K562 (cell line): ENCODE results near the gene KRT72.

Experiments used
- ATF7 ChIP-seq: fragments of 450-650 bp; IDR thresholded peaks from 2 replicates; pipeline ENCODE4 v1.7.1; 2014; ENCODE audit warnings: mild to moderate bottlenecking, moderate library complexity
- BRCA1 ChIP-seq, 2 experiments: fragments of 450-650 bp in 1 of 2; sonication (generic) in 1 of 2; formaldehyde crosslinking in 1 of 2; IDR thresholded peaks; 2 replicates each; pipeline versions ENCODE4 v1.5.0 to v1.6.1; 2017 to 2020; ENCODE audit warnings: mild to moderate bottlenecking in 1 of 2, missing genetic modification reagents in 1 of 2
- KDM1A ChIP-seq, 2 experiments: fragments of 450-650 bp; IDR thresholded peaks; 2 replicates each; pipeline ENCODE4 v1.6.1; 2016; ENCODE audit warnings: mild to moderate bottlenecking in 2 of 2
- MED1 ChIP-seq: sonication (generic); formaldehyde crosslinking; IDR thresholded peaks from 2 replicates; pipeline ENCODE4 v1.8.1; 2023; ENCODE audit warnings: missing genetic modification reagents, borderline replicate concordance
- SMARCB1 ChIP-seq: IDR thresholded peaks from 2 replicates; pipeline ENCODE4 v1.6.1; 2011; ENCODE audit warnings: improper control_type of control experiment, low read depth; ENCODE audit not compliant: insufficient read length
- SRSF7 ChIP-seq: fragments of 200-400 bp; formaldehyde crosslinking; optimal IDR thresholded peaks from 2 replicates; pipeline ENCODE3; 2017; ENCODE audit warnings: mild to moderate bottlenecking, low read depth, low read length
- TAF1 ChIP-seq: IDR thresholded peaks from 2 replicates; pipeline ENCODE4 v1.6.1; 2011; ENCODE audit warnings: mild to moderate bottlenecking, low read length, moderate library complexity; ENCODE audit not compliant: insufficient read depth, control insufficient read depth, severe bottlenecking; ENCODE audit errors: extremely low read depth
- ZBTB17 ChIP-seq: fragments of 450-650 bp; formaldehyde crosslinking; IDR thresholded peaks from 2 replicates; pipeline ENCODE4 v1.4.0; 2020; ENCODE audit warnings: mild to moderate bottlenecking
- ZBTB33 ChIP-seq: sonication (generic); formaldehyde crosslinking; IDR thresholded peaks from 2 replicates; pipeline ENCODE4 v1.8.1; 2023; ENCODE audit warnings: mild to moderate bottlenecking, missing genetic modification reagents
- ZNF77 ChIP-seq: fragments of 250-450 bp; sonication (Bioruptor Pico); IDR thresholded peaks from 2 replicates; pipeline ENCODE4 v1.5.0; 2020
- TF ChIP-seq, protein P1 (sequence below), 3 experiments: IDR thresholded peaks in 2 of 3; conservative IDR thresholded peaks in 1 of 3; 2 replicates each; pipeline ENCODE4 v1.5.1; 2011 to 2012; ENCODE audit warnings: low read length in 3 of 3, mild to moderate bottlenecking in 3 of 3, control low read depth in 2 of 3, improper control_type of control experiment in 1 of 3, inconsistent platforms in 1 of 3, low read depth in 1 of 3, mixed read lengths in 1 of 3, moderate library complexity in 1 of 3; ENCODE audit not compliant: insufficient read depth in 2 of 3
- TF ChIP-seq, protein P2 (sequence below), 3 experiments: fragments of 200-800 bp in 1 of 3; fragments of 250-450 bp in 1 of 3; fragments of 450-650 bp in 1 of 3; sonication (Bioruptor Pico) in 1 of 3; sonication (Bioruptor generic) in 1 of 3; formaldehyde crosslinking in 1 of 3; IDR thresholded peaks; 2 replicates each; pipeline versions ENCODE4 v1.6.1 to v1.8.0; 2016 to 2022; ENCODE audit warnings: mild to moderate bottlenecking in 2 of 3, missing genetic modification characterization in 2 of 3, missing compliant biosample characterization in 1 of 3, moderate library complexity in 1 of 3

- no peak for TF ChIP-seq ZBTB33 (CRISPR knock-in tag)
- TF ChIP-seq KDM1A (IDR thresholded peaks at IDR 0.05), result no peak
- TF ChIP-seq, protein P1, sequence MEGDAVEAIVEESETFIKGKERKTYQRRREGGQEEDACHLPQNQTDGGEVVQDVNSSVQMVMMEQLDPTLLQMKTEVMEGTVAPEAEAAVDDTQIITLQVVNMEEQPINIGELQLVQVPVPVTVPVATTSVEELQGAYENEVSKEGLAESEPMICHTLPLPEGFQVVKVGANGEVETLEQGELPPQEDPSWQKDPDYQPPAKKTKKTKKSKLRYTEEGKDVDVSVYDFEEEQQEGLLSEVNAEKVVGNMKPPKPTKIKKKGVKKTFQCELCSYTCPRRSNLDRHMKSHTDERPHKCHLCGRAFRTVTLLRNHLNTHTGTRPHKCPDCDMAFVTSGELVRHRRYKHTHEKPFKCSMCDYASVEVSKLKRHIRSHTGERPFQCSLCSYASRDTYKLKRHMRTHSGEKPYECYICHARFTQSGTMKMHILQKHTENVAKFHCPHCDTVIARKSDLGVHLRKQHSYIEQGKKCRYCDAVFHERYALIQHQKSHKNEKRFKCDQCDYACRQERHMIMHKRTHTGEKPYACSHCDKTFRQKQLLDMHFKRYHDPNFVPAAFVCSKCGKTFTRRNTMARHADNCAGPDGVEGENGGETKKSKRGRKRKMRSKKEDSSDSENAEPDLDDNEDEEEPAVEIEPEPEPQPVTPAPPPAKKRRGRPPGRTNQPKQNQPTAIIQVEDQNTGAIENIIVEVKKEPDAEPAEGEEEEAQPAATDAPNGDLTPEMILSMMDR (IDR thresholded peaks at IDR 0.05 in 2 of 3, conservative IDR thresholded peaks at IDR 0.05 in 1 of 3; ENCODE audit: insufficient read depth in 2 of 3, low read depth in 1 of 3, low read length in 3 of 3), result no peak
- TF ChIP-seq MED1 (CRISPR knock-in tag), result no peak
- no peak for TF ChIP-seq ZBTB17 (CRISPR knock-in tag)
- no peak for TF ChIP-seq SMARCB1
- TF ChIP-seq BRCA1 (IDR thresholded peaks at IDR 0.05), result no peak
- TF ChIP-seq BRCA1 (CRISPR knock-in tag; IDR thresholded peaks at IDR 0.05), result no peak
- TF ChIP-seq SRSF7, result no peak
- TF ChIP-seq, protein P2, sequence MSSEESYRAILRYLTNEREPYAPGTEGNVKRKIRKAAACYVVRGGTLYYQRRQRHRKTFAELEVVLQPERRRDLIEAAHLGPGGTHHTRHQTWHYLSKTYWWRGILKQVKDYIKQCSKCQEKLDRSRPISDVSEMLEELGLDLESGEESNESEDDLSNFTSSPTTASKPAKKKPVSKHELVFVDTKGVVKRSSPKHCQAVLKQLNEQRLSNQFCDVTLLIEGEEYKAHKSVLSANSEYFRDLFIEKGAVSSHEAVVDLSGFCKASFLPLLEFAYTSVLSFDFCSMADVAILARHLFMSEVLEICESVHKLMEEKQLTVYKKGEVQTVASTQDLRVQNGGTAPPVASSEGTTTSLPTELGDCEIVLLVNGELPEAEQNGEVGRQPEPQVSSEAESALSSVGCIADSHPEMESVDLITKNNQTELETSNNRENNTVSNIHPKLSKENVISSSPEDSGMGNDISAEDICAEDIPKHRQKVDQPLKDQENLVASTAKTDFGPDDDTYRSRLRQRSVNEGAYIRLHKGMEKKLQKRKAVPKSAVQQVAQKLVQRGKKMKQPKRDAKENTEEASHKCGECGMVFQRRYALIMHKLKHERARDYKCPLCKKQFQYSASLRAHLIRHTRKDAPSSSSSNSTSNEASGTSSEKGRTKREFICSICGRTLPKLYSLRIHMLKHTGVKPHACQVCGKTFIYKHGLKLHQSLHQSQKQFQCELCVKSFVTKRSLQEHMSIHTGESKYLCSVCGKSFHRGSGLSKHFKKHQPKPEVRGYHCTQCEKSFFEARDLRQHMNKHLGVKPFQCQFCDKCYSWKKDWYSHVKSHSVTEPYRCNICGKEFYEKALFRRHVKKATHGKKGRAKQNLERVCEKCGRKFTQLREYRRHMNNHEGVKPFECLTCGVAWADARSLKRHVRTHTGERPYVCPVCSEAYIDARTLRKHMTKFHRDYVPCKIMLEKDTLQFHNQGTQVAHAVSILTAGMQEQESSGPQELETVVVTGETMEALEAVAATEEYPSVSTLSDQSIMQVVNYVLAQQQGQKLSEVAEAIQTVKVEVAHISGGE (CRISPR knock-in tag; IDR thresholded peaks at IDR 0.05), result no peak
- TF ChIP-seq ZNF77 (CRISPR knock-in tag), result no peak
- no peak for TF ChIP-seq TAF1
- TF ChIP-seq ATF7, result no peak
Measured at GRCh38 chr12:52570511-52570910, 30.8 kb downstream of the KRT72 start.
